ENCODE data around the gene DOLPP1. TPM values are rescaled to one million over a fixed set of nuclear protein-coding genes. Genes with fewer than 3 reads are reported as not detected.

The DOLPP1 gene
- total and polyA plus RNA-seq, 7 donors: 2.1 to 5.2 (median 4.2) TPM

DNA sequence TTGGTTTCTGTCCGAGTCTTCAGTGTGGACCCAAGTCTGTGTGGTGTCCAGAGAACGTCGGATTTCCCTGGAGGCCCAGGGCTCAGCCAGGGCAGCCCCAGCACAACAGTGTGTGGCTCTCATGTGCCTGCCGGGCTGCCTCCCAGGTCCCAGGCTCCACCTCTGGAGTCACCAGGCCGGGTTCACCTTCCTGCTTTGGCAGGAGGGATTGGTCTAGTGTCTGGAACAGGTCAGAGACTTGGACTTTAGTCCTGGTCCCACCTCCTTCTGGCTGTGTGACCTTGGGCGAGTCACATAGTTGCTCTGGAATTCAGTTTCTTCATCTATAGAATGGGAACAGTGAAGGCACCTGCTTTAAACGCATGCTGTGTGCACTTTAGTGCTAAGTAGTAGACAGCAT, 3.2 kb downstream of the DOLPP1 start:
- H3K36me3 ChIP-seq (ENCODE audit: insufficient read depth in 1 of 2, low read depth in 1 of 2): peaks cover 0 to 43% of the 10 kb centered on the region in 2 donors
- intact Hi-C loops (cut with DNase I): loop anchor here in 1 of 2 donors (5.0 kb wide), 1 partner anchor 47 kb away; the partner anchor contains the start of gene MIGA2
- DNase-seq (no peak), ATAC-seq (no peak)
- H3K27ac ChIP-seq: peak overlapping the region; percentile 23
- no peaks in the 10 kb centered on the region for H3K9me3 ChIP-seq
- 68 to 86% (median 73%) methylated on average over 7 of the region's 7 CpGs for WGBS, 3 donors
- no peak overlapping the region for H3K4me3 ChIP-seq
- peaks cover 17% of the 10 kb centered on the region for H3K4me1 ChIP-seq
- H3K27me3 ChIP-seq (ENCODE audit: insufficient read depth in 3 of 3, low read length in 2 of 3): no peaks in the 10 kb centered on the region
- no peak for TF ChIP-seq CTCF (IDR thresholded peaks at IDR 0.05)

- no peaks in the 10 kb centered on the region for H3K4me1 ChIP-seq
- no peak overlapping the region for H3K4me3 ChIP-seq
- 84 to 89% (median 89%) methylated on average over 15 of the region's 15 CpGs for WGBS, 3 donors
- ATAC-seq (peak in 1 of 4 donors; percentile 19), DNase-seq (no peak)
- H3K27ac ChIP-seq: no peak overlapping the region
- peaks cover 0 to 60% of the 10 kb centered on the region in 2 donors for H3K36me3 ChIP-seq (ENCODE audit: insufficient read depth in 1 of 2, low read depth in 1 of 2)
- TF ChIP-seq CTCF (IDR thresholded peaks at IDR 0.05): no peak
- intact Hi-C loops (cut with DNase I): no loop called here
- H3K27me3 ChIP-seq (ENCODE audit: insufficient read depth in 3 of 3, low read length in 2 of 3): no peaks in the 10 kb centered on the region
- no peaks in the 10 kb centered on the region for H3K9me3 ChIP-seq
Measured at GRCh38 chr9:129089246-129089645, 8.3 kb downstream of the DOLPP1 start.

GRCh38 chr9:129093602-129094386, 12.9 kb downstream of the DOLPP1 start:
- intact Hi-C loops (cut with DNase I): no loop called here
- peaks cover 4 to 63% of the 10 kb centered on the region in 2 donors for H3K36me3 ChIP-seq (ENCODE audit: insufficient read depth in 1 of 2, low read depth in 1 of 2)
- peak in 3 of 4 donors; percentile 3 to 16 (median 16) for ATAC-seq

GRCh38 chr9:129094387-129095169, 13.7 kb downstream of the DOLPP1 start:
- peaks cover 6% of the 10 kb centered on the region for H3K4me1 ChIP-seq
- DNase-seq (no peak), ATAC-seq (peak; percentile 32 to 57 (median 36))
- H3K27me3 ChIP-seq (ENCODE audit: insufficient read depth in 3 of 3, low read length in 2 of 3): no peaks in the 10 kb centered on the region
- no peaks in the 10 kb centered on the region for H3K9me3 ChIP-seq
- no peak overlapping the region for H3K4me3 ChIP-seq
- 60 to 72% (median 67%) methylated on average over 13 of the region's 13 CpGs for WGBS, 3 donors
- intact Hi-C loops (cut with DNase I): no loop called here
- H3K27ac ChIP-seq: peak overlapping the region; percentile 4
- TF ChIP-seq CTCF (IDR thresholded peaks at IDR 0.05): no peak
- H3K36me3 ChIP-seq (ENCODE audit: insufficient read depth in 1 of 2, low read depth in 1 of 2): peaks cover 4 to 57% of the 10 kb centered on the region in 2 donors

More at GRCh38 chr9:129093602-129094386, 12.9 kb downstream of the DOLPP1 start:
- no peak for DNase-seq
- no peak for TF ChIP-seq CTCF (IDR thresholded peaks at IDR 0.05)
- Histone ChIP-seq H3K27me3 (ENCODE audit: insufficient read depth in 3 of 3, low read length in 2 of 3) (no peaks in the 10 kb centered on the region), H3K27ac (peak overlapping the region; percentile 4), H3K4me3 (no peak overlapping the region), H3K4me1 (peaks cover 6% of the 10 kb centered on the region), H3K9me3 (no peaks in the 10 kb centered on the region)
- 78 to 83% (median 83%) methylated on average over 20 of the region's 20 CpGs for WGBS, 3 donors

Data from psoas muscle (tissue), 8 donors.